ENCODE results near the gene DNMT3A.
"Not testable (repeated sequence)": the region's sequence is repeated elsewhere in the genome, so short reads cannot be mapped to it uniquely, and the experiment has no call there.

DNA sequence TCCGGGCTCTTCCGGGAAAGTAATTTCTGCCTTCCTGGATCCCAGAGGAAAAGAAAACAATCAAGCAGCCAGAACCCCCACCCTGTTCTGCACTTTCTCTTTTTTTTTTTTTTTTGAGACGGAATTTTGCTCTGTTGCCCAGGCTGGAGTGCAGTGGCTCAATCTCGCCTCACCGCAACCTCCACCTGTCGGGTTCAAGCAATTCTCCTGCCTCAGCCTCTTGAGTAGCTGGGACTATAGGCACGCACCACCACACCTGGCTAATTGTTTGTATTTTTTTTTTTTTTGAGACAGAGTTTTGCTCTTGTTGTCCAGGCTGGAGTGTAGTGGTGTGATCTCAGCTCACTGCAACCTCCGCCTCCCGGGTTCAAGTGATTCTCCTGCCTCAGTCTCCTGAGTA lies 69.0 kb downstream of the DNMT3A start:
- TF ChIP-seq POLR2A, TAF1, POLR2AphosphoS5, SPI1, POU2F2 (IDR thresholded peaks at IDR 0.05; ENCODE audit: low read depth, low read length): not testable (repeated sequence)

Measured in GM12891 (cell line).